Right forelimb (tissue), 1 donor: ENCODE measurements around the gene HTR6.
A peak's percentile ranks its signal among the peaks of the same experiment; 100 is the strongest.

Source experiments
- DNase-seq: peaks from one replicate; pipeline ENCODE4 v3.0.0-alpha.2; 2018

The HTR6 gene

DNA sequence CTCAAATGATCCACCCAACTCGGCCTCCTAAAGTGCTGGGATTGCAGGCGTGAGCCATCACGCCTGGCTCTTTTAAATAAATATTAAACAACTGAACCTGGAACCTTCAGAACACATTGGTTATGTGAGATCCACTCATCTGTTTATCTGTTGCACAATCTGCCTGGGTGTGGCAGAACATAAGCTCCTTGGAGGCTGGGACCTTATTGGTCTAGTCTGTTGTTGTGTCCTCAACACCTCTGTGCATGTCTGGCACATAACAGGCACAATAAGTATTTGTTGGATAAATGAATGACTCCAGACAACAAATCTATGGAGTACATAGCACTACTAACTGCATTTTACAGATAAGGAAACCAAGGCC is 24.7 kb upstream of the HTR6 start:
- no peak for DNase-seq

DNA sequence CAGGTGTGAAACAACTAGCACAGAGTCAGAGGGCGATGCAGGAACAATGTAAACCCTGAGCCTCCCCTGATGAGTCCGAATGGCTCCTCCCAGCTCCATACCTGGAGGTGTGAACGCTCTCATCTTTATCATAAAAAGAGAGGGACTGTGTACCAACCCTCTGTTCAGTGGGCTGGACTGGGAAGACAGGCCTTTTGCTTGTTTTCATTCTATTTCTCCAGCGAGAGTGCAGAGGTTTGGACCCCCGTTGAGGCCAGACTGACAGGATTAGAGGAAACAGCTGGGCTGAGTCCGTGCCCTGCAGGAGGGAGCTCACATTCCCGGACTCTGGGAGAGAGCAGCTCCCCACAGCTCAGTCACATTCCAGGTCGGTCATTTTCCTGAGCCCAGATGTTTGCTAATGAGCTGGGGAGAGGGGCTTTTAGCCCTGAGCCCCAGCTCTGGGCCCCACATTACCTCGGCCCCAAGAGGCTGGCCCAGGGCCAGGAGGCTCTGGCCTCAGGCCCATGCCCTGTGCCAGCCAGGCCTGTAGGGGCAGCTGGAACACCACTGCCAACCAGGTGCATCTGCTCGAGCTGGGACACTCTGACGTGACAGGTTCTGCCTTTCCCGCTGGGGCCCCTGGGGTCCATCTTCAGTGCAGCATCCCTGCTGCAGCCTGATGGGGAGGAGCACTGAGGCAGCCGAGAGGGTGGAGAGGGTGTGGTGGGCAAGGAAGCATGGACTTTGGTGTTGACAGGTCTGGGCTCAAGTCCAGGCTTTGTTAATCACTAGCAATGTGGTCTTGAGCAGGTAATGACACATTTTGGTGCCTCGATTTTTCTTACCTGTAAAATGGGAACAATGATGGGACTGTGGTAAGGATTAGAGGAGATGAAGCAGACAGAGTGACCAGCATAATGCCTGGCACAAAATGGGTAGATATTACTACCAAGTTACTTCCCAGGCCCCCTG is 24.0 kb upstream of the HTR6 start:
- no peak for DNase-seq

DNA sequence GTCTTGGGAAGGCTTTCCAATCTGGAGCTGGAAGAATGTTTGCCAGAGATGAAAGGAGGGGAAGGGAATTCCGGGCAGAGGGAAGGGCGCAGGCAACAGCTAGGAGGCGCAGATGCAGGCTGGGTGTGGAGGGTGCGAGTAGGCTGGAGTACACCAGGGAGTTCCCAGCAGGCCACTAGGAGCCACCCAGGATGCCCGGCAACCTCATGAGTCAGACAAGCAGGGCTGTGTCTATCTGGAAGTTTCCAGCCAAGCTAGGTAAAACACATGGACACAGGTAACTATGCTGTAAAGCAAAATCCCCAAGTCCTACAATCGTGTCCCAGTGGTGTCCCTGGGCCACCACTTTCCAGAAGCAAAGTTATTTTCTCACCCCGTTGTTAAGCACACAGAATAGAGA is 21.6 kb upstream of the HTR6 start:
- no peak for DNase-seq

DNA sequence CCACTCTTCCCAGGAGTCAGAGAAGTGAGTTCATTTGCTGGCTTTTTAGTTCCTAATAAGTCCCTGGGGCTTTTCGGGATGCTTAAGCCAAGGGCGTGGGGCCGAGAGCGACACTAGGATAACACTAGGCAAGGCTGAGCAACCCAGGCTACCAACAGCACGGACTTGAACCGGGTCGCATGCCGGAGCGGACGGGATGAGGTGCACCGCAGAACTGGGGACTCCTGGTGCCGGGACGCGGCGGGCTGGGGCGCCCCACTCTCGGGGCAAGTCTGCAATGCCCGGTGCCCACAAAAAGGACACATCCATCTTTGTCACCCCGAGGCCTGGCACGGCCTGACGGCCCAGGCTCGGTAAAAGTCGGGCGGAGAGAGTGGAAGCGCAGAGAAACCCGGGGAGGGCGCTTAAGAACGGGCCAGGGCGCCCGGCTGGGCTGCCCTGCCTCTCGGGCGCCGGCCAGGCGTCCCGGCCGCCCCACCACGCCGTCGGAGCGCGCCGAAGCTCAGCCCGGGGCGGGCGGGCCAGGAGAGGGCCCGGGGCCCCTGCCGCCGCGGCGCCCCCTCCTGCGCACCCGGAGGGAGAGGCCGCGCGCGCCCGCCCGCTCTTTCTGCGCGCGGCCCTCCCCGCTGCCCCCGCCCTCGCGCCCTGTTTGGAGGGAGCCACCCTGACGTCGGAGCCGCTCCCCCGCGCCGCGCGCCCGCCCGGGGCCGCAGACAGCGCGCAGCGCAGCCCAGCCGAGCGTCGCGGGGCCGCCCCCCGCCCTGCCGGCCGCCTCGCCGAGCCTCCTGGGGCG is 20.9 kb upstream of the HTR6 start, which contains the start of gene NBL1:
TSS of gene NBL1 (plus strand) at position 710 of the 793 bp plus-strand sequence. CDS start 10,720 bp downstream, outside the sequence.
- peak; percentile 80 for DNase-seq

DNA sequence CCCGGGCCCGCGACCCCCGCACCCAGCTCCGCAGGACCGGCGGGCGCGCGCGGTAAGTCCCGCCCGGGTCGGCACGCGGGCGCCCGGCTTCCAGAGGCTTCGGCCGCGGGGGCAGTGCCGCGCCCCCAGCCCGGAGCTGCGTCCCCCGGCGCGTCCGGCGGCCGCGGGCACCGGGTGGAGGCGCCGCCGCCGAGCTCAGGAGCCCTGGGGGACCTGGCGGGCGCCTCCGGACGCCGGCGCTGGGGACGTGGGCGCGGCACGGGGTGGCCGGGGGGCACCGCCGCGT is 20.3 kb upstream of the HTR6 start:
- DNase-seq, result no peak

DNA sequence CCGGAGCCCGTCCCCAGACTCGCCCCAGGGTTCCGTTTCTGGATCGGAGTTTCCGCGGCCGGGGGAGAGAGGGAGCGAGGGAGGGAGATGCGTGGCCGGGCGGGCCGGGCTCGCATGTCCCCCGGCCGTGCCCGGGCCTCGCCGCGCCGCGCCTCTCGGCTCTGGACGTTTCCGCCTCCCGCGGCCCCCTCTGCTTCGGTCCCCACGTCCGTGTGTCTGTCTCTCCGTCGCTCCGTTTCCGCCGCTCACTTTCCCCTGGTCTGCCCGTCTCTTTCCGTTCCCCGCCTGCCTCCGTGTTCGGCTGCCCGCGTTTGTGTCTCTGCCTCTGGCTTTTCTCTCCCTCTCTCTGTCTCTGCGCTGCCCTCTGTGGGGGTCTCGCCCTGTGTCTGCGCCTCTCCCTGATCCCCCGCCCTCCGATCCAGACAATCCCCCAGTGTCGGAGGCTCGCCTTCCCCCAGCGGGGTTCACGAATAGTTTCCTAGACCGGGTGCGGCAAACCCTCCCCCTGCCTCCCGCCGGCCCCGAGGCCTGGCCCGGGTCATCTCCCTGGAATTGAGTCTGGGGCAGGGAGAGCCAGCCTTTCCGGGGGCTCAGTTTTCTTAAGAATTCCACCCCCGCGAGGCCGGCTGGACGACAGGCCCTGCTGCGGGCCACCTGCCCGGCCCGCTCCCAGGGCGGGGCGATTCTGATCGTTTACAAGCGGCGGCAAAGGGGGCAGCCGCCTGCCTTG is 19.8 kb upstream of the HTR6 start:
- DNase-seq, result peak; percentile 69

DNA sequence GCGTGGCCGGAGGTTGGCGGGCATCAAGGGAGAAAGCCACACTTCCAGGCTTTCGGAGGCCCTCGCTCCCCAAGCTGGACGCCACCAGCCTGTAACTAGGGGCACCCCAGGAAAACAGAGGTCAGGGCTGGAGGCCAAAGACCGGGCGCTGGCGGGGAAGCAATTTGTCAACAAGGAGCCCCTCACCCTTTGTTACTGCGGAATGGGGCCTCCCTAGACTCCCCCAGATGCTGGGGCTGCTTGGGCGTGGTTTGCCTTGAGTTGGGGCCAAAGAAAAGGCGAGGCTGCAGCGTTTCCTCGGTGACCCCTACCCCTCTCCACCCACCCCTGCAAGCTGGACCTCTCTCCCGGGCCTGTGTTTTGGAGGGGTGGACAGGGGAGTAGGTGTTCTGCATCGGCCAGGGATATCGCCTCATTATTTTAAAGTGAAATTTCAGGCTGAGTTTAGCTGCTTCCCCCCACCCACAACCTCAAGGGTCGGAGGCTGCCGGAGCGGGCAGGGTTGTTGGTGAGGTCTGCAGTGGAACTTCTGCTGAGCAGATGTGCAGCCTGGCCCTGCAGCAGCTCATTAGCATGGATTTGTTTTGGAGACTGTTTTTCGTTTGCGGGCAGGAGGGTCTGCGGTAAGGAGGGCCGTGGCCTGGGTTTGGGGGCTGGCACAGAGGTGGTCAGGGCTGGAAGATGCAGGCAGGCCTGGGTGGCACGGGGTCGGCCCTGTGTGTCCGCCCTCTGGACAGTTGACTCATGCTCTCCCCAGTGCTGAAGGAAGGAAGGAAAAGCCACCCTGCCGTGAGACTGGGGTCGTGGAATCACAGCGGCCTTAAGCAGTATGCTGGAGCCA is 19.0 kb upstream of the HTR6 start:
- peak; percentile 51 for DNase-seq

DNA sequence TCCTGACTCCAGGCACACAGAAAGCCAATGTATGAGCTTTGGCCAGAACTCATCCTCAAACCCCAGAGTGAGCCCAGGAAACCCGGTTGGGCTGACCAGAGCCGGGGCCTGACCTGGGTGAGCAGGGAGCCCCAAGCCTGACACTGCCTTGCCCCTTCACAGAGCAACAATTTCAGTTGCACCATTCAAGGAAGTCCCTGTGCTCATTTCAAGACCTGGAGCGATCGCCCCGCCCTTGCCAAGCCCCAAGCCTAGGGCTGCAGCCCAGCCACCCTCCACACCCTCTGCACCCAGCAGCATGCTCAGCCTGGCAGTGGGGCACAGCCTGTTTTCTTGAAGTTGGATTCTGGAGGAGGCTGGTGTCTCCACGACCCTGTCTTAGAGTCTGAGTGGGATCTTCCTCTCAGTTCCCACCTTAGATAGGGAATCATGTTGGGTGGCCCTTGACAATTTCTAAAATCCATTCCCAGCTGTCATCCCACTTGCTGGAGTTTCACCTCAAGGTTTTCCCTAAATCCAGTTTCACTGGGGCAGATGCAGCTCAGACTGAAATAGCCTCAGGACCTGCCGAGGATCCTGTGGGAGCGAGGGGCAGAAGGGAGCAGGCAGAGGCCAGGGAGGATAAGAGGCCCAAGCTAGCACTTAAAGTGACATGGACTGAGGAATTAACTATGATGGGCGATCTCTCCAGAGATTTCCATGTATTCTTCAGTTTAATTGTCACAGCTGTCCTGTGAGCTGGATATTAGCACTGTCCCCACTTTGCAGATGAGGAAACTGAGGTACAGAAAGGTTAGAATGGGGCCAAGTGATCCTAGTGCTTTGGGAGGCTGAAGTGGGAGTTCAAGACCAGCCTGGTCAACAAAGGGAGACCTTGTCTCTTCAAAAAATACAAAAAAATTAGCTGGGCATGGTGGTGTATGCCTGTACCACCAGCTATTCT is 18.0 kb upstream of the HTR6 start:
- no peak for DNase-seq

DNA sequence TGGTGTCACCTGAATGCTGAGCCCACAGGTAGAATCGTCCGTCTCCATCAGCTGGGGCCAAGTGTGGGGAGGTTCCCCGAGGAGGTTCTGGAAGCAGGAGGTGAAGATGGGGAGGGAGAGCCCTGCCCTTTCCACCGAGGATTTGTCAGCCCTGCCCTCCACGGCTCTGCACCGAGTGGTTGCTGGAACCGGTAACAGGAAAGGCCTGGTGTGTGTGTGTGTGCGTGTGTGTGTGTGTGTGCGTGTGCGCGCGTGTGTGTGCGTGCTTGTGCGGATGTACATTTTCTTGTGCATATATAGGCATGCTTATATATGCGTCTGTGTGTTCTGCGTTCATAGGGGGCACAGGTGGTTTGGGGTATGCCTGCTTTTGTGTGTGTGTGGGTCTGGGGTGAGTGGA is 17.0 kb upstream of the HTR6 start:
- DNase-seq, result no peak

DNA sequence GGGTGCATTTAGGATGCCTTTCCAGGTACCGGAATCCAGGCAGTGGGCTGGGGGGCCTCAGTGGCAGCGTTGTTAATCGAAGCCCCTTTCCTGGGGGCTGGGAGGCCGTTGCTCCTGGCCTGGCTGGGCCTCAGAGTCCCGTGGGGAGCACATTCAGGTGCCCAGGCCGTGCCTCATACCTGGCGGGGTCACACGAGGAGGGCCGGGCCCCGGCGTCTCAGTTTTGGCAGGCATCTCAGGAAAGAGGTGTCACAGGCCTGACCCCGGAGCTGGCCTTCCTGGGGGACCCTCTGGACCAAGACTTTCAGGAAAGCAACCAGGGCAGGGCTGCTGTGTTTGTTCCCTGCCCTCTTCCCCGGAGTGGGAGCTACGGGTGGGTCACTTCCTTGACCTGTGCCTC is 16.4 kb upstream of the HTR6 start:
- DNase-seq, result no peak

DNA sequence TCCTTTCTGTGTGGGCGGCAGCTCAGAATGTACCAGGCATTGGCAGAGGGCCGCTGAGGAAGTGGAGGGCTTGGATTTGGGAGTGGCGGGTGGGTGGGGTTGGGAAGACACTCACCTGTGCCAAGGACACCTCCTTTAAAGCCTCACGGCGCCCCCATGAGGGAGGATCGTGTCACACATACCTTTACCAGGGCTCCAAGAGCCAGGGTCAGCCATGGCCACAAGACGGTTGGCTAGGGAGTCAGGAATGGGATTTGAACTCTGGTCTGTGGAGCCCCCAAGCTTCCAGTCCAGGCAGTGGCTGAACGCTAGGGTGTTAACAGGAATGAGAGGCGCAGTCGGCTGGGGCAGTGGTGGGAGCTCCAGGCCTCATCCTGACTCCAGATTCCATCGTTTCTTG is 16.0 kb upstream of the HTR6 start:
- no peak for DNase-seq

DNA sequence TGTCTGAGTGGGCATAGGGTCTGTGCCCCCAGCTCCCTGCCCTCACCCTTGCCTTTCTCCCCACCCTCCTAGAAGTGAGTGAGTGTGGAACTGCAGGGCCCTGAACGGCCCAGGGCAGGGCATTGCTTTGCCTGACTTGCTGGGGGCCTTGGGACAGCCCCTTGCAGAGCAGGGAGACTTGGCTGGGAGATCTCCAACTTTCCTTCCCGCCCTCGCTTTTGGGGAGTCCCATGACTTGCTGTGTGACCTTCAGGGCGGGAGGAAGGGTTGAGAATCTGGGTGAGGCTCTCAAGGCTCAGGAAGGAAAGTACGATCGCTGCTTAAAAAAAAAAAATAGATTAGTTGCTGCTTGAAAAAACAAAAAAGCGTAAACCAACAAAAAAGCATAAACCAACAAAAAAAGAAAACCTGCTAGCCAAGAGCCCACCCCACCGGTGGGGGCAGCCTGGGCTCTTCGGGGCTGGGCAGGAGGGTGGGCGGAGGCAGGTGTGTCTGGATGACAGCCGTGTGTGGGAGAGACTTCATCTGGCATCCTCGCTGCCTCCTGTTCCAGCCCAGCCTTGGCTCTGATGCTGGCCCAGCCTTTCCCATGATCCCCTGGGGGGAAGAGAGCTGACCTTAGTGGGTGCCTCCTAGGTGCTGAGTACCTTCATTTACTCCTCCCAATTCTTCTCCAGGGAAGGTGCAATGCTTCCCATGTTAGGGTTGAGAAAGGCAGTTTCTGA is 14.1 kb upstream of the HTR6 start:
- no peak for DNase-seq

DNA sequence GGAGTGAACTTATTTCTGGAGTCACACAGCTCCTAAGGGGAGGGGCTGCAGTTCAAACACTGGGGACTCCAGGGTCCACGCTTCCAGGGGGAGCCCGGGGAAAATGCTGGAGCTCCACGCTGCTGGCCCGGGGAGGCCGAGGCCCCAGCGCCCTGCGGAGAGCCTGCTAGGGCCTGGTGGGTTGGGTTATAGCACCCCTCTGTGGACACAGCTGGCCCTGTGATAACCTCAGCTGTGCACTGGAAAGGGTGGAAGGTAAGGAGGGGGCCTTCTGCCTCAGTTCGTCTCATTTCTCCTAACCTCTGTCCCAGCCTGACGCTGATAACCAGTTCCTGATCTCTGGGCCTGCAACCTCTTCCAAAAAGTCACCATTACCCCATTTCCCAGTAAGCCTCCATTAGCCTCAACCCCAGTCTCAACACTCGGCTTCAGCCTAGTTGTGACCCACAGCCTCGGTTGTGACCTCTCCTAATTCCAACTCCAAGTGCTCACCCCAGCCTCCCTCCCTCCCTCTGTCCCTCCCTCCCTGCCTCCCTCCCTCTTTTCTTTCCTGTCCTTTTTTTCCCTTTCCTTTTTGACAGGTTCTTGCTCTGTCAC is 13.4 kb upstream of the HTR6 start:
- peak; percentile 79 for DNase-seq

DNA sequence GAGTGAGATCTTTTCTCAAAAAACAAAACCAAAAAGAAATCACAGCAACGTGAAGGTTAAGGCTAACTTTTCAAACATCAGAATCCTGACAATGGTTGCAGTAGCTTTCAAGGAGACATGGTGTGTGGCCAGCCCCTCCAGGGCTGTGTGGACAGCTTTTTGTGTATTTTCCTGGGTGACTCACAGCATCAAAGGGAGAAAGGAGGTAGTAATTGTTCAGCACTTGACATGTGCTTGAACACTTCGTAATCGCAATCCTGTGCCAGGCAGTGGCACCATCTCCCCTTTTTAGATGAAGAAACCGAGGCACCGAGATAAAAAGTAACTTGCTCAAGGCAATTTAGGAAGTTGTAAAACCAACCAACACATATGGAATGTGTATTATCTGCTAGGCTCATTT is 10.3 kb upstream of the HTR6 start:
- DNase-seq, result no peak

DNA sequence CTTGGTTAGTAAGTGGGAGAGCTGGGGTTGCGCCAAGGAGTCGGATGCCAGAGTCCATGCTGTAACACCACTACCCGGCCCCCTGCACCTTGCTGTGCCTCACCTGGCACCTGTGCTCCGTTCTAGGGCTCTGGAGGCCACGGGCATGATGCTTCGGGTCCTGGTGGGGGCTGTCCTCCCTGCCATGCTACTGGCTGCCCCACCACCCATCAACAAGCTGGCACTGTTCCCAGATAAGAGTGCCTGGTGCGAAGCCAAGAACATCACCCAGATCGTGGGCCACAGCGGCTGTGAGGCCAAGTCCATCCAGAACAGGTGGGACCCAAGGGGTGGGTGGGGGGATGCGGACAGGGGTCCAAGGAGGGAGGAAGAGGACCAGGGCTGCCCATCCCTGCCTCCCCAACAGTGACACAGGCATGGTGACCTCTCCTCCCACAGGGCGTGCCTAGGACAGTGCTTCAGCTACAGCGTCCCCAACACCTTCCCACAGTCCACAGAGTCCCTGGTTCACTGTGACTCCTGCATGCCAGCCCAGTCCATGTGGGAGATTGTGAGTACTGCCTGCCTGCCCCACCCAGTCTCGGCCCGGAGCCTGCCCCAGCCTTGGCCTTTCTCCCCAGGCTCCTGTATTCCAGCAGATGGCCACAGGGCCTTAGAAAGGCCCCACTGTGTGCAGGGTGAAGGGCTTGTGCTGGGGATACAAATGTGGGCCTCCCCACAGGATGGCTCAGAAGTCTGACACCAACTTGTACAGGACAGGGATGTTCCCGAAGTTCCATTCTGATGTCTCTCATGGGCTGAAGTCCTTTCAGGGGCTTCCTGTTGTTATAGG is 9.6 kb upstream of the HTR6 start:
- no peak for DNase-seq

DNA sequence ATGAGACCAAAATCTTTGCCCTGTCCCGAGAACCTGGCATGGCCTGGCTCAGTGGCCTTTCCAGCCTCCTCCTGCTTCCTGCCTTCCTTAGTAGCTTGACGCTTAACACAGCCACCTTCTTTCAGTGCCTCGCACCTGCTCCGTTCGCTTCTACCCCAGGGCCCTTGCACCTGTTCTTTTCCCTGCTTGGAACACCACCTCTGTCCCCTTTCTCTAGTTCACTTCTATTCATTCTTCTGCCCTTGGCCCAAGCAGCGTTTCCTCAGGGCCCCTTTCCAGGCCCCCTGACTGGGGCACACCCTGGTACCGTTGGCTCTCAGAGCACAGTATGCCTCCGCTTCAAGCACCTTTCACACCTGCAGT is 9.0 kb upstream of the HTR6 start:
- DNase-seq, result no peak

DNA sequence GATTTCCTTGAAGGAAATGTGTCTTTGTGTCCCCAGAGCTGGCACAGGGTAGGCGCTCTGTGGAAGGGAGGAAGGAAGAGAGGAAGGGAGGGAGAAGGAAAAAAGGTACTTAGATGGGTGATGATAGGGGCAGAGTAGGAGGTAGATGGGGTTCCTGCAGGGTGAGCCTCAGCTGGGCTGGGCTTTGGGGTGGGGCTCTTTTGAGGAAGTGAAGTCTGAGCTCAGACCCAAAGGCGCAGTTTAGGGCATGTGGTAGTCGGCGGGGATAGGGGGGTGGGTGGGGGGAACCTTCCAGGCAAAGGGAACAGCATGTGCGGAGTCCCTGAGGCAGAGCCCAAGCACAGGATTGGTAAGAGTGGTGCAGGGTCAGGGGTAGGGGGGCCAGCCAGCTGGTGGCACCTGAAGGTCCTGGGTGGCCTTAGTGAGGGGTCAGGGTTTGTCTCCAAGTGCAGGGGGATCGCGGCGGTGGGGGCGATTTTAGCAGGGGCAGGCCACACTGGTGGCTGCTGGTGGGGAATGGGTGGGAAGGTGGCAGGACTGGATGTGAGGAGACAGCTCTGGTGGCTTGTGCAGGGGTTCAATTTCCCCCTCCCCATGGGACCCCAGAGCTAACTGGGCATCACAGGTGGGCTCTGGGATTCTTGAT is 8.4 kb upstream of the HTR6 start:
- no peak for DNase-seq

DNA sequence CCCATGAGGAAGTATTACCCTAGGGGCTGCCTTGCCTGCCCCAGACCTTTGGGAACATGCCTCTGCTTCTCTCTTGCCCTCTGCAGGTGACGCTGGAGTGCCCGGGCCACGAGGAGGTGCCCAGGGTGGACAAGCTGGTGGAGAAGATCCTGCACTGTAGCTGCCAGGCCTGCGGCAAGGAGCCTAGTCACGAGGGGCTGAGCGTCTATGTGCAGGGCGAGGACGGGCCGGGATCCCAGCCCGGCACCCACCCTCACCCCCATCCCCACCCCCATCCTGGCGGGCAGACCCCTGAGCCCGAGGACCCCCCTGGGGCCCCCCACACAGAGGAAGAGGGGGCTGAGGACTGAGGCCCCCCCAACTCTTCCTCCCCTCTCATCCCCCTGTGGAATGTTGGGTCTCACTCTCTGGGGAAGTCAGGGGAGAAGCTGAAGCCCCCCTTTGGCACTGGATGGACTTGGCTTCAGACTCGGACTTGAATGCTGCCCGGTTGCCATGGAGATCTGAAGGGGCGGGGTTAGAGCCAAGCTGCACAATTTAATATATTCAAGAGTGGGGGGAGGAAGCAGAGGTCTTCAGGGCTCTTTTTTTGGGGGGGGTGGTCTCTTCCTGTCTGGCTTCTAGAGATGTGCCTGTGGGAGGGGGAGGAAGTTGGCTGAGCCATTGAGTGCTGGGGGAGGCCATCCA is 7.8 kb upstream of the HTR6 start:
- no peak for DNase-seq
